ENCODE measurements around the gene BTBD9.
"Not testable (repeated sequence)": the region's sequence is repeated elsewhere in the genome, so short reads cannot be mapped to it uniquely, and the experiment has no call there.

GRCh38 chr6:38618301-38618700 lies 21.4 kb downstream of the BTBD9 start:
- not testable (repeated sequence) for TF ChIP-seq SUZ12 (IDR thresholded peaks at IDR 0.05; ENCODE audit: extremely low read depth, insufficient read depth, insufficient read length); ZNF274 (IDR thresholded peaks at IDR 0.05; ENCODE audit: low read depth, low read length)

All from NT2/D1 (cell line).